HG03520 (cell line): Measurements from ENCODE around the gene FYN.
"Not testable (repeated sequence)": the region's sequence is repeated elsewhere in the genome, so short reads cannot be mapped to it uniquely, and the experiment has no call there.

Experiments
- ATAC-seq: cut with Tn5 transposase; IDR thresholded peaks from one replicate; pipeline ENCODE4 v1.9.1; 2021; ENCODE audit warnings: mild to moderate bottlenecking, moderate library complexity; ENCODE audit not compliant: unreplicated experiment

FYN gene

GRCh38 chr6:111642463-111643158 lies 230.6 kb downstream of the FYN start:
- ATAC-seq = no peak

- ATAC-seq = no peak
Observed at GRCh38 chr6:111639266-111639665, 234.0 kb downstream of the FYN start.

GRCh38 chr6:111634981-111635380 lies 238.3 kb downstream of the FYN start:
- not testable (repeated sequence) for ATAC-seq

GRCh38 chr6:111633822-111634221 lies 239.4 kb downstream of the FYN start:
- ATAC-seq = no peak

- no peak for ATAC-seq
Observed at GRCh38 chr6:111632468-111633247, 240.6 kb downstream of the FYN start.

- ATAC-seq = no peak
Observed at GRCh38 chr6:111631903-111632460, 241.3 kb downstream of the FYN start.

GRCh38 chr6:111631018-111631417 lies 242.2 kb downstream of the FYN start:
- no peak for ATAC-seq

- no peak for ATAC-seq
Observed at GRCh38 chr6:111628142-111628850, 245.0 kb downstream of the FYN start.

GRCh38 chr6:111626441-111626840 lies 246.8 kb downstream of the FYN start:
- no peak for ATAC-seq

GRCh38 chr6:111625461-111626391 lies 247.5 kb downstream of the FYN start:
- ATAC-seq = no peak

GRCh38 chr6:111625099-111625416 lies 248.2 kb downstream of the FYN start:
- no peak for ATAC-seq

GRCh38 chr6:111624401-111625098 lies 248.7 kb downstream of the FYN start:
- ATAC-seq = no peak

GRCh38 chr6:111623046-111623718 lies 250.1 kb downstream of the FYN start:
- ATAC-seq = no peak

- no peak for ATAC-seq
Observed at GRCh38 chr6:111620169-111620568, 253.1 kb downstream of the FYN start.

- ATAC-seq = no peak
Observed at GRCh38 chr6:111618407-111618806, 254.8 kb downstream of the FYN start.

GRCh38 chr6:111617149-111617548 lies 256.1 kb downstream of the FYN start:
- no peak for ATAC-seq

GRCh38 chr6:111615916-111616612 lies 257.2 kb downstream of the FYN start:
- no peak for ATAC-seq

- ATAC-seq = no peak
Observed at GRCh38 chr6:111614833-111615582, 258.2 kb downstream of the FYN start.
